SK-N-SH (cell line): ENCODE measurements around the gene PCDHB7.

Experiments used
- ELF1 ChIP-seq: IDR thresholded peaks from 2 replicates; pipeline ENCODE4 v1.4.0; 2012
- EP300 ChIP-seq, 2 experiments: IDR thresholded peaks; 2 replicates each; pipeline versions ENCODE4 v1.4.0 to v1.6.1; 2012; ENCODE audit warnings: borderline replicate concordance in 1 of 2, low read depth in 1 of 2, low read length in 1 of 2
- JUND ChIP-seq: IDR thresholded peaks from 2 replicates; pipeline ENCODE4 v1.4.0; 2012
- NFIC ChIP-seq: IDR thresholded peaks from 2 replicates; pipeline ENCODE4 v1.4.0; 2012; ENCODE audit warnings: borderline replicate concordance
- POLR2AphosphoS5 ChIP-seq: IDR thresholded peaks from 2 replicates; pipeline ENCODE4 v1.6.1; 2012; ENCODE audit warnings: low read depth, low read length
- RAD21 ChIP-seq: IDR thresholded peaks from 2 replicates; pipeline ENCODE4 v1.6.1; 2012; ENCODE audit warnings: mild to moderate bottlenecking, low read length
- TAF1 ChIP-seq: IDR thresholded peaks from 2 replicates; pipeline ENCODE4 v1.6.1; 2012; ENCODE audit warnings: low read depth, mild to moderate bottlenecking, low read length, moderate library complexity, borderline replicate concordance
- TF ChIP-seq, protein P1 (sequence below): IDR thresholded peaks from 2 replicates; pipeline ENCODE4 v1.4.0; 2012; ENCODE audit warnings: low read depth, borderline replicate concordance
- TF ChIP-seq, protein P2 (sequence below): fragments of 200-600 bp; sonication (generic); IDR thresholded peaks from 2 replicates; pipeline ENCODE4 v1.6.1; 2017; ENCODE audit warnings: antibody characterized with exemption, mild to moderate bottlenecking, moderate library complexity
- TF ChIP-seq, protein P3 (sequence below): IDR thresholded peaks from 2 replicates; pipeline ENCODE4 v1.4.0; 2012; ENCODE audit warnings: low read depth

DNA sequence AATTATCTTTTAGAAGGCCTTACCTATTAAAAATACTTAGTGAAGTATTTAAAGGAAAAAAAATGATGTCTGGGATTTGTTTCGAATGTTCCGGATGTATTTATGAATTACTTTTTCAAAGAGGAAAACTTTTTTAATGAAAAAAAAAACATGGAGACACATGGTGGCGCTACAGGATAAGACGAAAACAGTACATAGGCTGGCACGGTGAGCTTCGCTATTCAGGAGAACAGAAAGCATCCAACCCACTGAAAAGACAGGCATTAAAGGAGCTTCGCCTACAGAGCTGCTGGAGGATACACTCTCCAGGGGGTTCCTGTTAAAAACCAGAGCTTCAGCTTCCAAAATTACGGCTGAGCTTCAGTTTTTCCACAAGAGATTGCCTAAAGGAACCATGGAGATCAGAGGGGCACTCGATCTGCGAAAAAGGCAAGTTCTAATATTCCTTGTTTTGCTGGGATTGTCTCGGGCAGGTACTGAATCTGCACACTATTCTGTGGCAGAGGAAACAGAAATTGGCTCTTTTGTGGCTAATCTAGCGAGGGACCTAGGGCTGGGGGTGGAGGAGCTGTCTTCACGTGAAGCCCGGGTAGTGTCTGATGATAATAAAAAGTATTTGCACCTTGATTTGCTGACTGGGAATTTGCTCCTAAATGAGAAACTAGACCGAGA is 50.8 kb downstream of the PCDHB7 start, which contains the start of gene PCDHB14:
- TF ChIP-seq RAD21, result peak; percentile 81
- no peak for TF ChIP-seq ELF1
- TF ChIP-seq NFIC, result no peak
- TF ChIP-seq EP300 (IDR thresholded peaks at IDR 0.05; ENCODE audit: borderline replicate concordance in 1 of 2, low read depth in 1 of 2, low read length in 1 of 2), result no peak
- TF ChIP-seq TAF1, result no peak
- TF ChIP-seq, protein P1, sequence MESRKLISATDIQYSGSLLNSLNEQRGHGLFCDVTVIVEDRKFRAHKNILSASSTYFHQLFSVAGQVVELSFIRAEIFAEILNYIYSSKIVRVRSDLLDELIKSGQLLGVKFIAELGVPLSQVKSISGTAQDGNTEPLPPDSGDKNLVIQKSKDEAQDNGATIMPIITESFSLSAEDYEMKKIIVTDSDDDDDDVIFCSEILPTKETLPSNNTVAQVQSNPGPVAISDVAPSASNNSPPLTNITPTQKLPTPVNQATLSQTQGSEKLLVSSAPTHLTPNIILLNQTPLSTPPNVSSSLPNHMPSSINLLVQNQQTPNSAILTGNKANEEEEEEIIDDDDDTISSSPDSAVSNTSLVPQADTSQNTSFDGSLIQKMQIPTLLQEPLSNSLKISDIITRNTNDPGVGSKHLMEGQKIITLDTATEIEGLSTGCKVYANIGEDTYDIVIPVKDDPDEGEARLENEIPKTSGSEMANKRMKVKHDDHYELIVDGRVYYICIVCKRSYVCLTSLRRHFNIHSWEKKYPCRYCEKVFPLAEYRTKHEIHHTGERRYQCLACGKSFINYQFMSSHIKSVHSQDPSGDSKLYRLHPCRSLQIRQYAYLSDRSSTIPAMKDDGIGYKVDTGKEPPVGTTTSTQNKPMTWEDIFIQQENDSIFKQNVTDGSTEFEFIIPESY, result no peak
- TF ChIP-seq, protein P2, sequence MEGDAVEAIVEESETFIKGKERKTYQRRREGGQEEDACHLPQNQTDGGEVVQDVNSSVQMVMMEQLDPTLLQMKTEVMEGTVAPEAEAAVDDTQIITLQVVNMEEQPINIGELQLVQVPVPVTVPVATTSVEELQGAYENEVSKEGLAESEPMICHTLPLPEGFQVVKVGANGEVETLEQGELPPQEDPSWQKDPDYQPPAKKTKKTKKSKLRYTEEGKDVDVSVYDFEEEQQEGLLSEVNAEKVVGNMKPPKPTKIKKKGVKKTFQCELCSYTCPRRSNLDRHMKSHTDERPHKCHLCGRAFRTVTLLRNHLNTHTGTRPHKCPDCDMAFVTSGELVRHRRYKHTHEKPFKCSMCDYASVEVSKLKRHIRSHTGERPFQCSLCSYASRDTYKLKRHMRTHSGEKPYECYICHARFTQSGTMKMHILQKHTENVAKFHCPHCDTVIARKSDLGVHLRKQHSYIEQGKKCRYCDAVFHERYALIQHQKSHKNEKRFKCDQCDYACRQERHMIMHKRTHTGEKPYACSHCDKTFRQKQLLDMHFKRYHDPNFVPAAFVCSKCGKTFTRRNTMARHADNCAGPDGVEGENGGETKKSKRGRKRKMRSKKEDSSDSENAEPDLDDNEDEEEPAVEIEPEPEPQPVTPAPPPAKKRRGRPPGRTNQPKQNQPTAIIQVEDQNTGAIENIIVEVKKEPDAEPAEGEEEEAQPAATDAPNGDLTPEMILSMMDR, result peak; percentile 65
- TF ChIP-seq JUND, result no peak
- TF ChIP-seq, protein P3, sequence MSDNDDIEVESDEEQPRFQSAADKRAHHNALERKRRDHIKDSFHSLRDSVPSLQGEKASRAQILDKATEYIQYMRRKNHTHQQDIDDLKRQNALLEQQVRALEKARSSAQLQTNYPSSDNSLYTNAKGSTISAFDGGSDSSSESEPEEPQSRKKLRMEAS, result 0 out of 2 replicates have a peak, but pooled peaks have one; percentile 32
- peak; percentile 37; the same call in 1 of the 2 replicates for TF ChIP-seq POLR2AphosphoS5
